Activated CD4-positive, alpha-beta T cell treated with anti-CD3 and anti-CD28 coated beads, Interleukin-2, amount 50 U/mL, for 48 hours (primary cell): ENCODE measurements around the gene UNKL.

Experiments
- DNase-seq, 2 experiments: peaks; one replicate each; pipeline ENCODE4 v3.0.0-alpha.2; 2020

UNKL gene

GRCh38 chr16:1320658-1321240, 93.8 kb downstream of the UNKL start:
- DNase-seq, result no peak

- DNase-seq, result no peak
Measured at GRCh38 chr16:1320097-1320496, 94.4 kb downstream of the UNKL start.

- DNase-seq, result no peak
Measured at GRCh38 chr16:1319041-1319440, 95.5 kb downstream of the UNKL start.

GRCh38 chr16:1318268-1318545, 96.3 kb downstream of the UNKL start:
- DNase-seq, result no peak

GRCh38 chr16:1317479-1318267, 96.8 kb downstream of the UNKL start:
- no peak for DNase-seq

- no peak for DNase-seq
Measured at GRCh38 chr16:1316033-1316405, 98.5 kb downstream of the UNKL start.

GRCh38 chr16:1315081-1316032, 99.1 kb downstream of the UNKL start:
- no peak for DNase-seq

GRCh38 chr16:1314399-1315068, 100.0 kb downstream of the UNKL start:
- DNase-seq, result no peak

- DNase-seq, result no peak
Measured at GRCh38 chr16:1313721-1314369, 100.7 kb downstream of the UNKL start.
